HG03196 (cell line): ENCODE measurements around the gene TXLNA.

Experiments
- ATAC-seq: cut with Tn5 transposase; IDR thresholded peaks from one replicate; pipeline ENCODE4 v1.9.1; 2021; ENCODE audit not compliant: unreplicated experiment

TXLNA gene

DNA sequence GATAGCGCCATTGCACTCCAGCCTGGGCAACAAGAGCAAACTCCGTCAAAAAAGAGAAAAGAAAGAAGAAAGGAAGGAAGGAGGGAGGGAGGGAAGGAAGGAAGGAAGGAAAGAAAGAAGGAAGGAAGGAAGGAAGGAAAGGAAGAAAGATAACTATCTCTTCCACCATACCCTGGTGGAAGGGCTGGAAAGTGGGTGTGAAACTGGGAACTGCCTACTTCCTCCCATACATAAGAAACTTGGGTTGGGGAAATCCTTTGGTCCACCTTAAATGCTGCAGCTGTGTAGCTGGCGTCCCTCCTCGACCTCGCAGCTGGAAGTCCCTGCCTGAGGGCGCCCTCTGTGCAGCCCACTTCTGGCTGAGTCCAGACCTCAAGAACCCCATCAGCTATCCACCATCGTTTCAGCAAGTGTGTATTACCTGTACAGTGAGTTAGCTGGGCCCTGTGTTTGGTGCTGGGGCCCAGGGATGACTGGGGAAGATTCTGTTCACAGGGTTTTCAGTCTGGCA, 62.9 kb downstream of the TXLNA start:
- ATAC-seq, result no peak

DNA sequence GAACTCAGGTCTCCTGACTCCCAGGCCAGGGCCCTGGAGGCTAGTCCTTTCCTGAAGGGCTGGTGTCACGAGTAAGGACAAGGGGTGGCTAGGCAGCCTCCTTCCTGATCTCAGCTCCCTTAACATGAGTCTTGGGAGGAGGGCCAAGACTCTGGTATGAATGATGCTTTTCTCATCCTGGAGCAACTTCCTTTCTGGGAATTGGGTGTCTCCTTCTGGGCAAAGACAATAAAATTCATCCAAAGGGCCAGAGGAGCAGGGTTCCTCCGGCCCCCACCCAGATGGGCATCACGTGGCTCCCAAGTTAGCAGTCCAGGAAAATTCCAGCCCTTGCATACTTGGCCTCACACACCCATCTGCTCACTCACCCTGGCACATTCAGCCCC, 67.4 kb downstream of the TXLNA start, which contains the start of gene FAM167B:
TSS of gene FAM167B (plus strand) at position 335 of the 386 bp plus-strand sequence. CDS start 200 bp downstream, outside the sequence.
- ATAC-seq, result no peak

DNA sequence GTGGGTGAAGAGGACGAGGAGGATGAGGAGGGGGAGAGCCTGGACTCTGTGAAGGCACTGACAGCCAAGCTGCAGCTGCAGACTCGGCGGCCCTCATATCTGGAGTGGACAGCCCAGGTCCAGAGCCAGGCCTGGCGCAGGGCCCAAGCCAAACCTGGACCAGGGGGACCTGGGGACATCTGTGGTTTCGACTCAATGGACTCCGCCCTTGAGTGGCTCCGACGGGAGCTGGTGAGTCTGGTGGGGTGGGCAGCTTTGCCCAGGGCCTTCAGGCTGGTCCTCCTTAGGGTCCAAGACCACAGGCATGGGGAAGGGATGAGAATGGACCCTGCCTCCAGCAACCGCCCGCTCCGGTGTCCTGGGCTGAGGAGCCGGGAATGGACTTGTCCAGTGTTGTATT, 68.0 kb downstream of the TXLNA start:
- no peak for ATAC-seq
